ENCODE results near the gene AOPEP.
"Not testable (repeated sequence)": the region's sequence is repeated elsewhere in the genome, so short reads cannot be mapped to it uniquely, and the experiment has no call there.

AOPEP gene

DNA sequence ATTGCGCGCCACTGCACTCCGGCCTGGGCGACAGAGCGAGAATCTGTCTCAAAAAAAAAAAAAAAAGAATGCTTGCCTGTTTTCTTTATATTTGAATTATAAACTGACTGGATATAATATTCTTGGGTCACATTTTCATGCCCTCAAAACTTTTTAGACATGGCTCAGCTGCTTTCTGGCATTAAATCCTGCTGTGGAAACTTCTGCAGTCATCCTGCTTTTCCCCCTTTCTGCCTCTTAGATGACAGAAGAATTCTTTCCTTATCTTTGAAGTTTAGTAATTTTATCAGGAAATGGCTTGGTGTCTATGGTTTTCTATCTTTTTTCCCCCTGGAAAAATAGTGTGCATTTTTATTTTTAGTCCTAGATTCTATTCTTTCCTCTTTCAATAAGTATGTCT is 234.5 kb downstream of the AOPEP start:
- no peaks in the 10 kb centered on the region for H4K20me1 ChIP-seq (ENCODE audit: low read depth, low read length)
- H3K9ac ChIP-seq (ENCODE audit: low read length): no peak overlapping the region
- H3K36me3 ChIP-seq (ENCODE audit: low read length): no peaks in the 10 kb centered on the region
- no peaks in the 10 kb centered on the region for H3K9me2 ChIP-seq (replicated peaks; ENCODE audit: insufficient read depth, low read length)
- no peak overlapping the region for H2AFZ ChIP-seq (ENCODE audit: low read depth, low read length, severe bottlenecking)
- H3K4me2 ChIP-seq (ENCODE audit: low read depth, low read length, poor library complexity, severe bottlenecking): no peak overlapping the region
- no peaks in the 10 kb centered on the region for H3K79me2 ChIP-seq (ENCODE audit: insufficient read depth, low read length)
- H3K4me3 ChIP-seq (ENCODE audit: insufficient read depth, low read length, poor library complexity, severe bottlenecking): no peak overlapping the region
- H3F3A ChIP-seq (ENCODE audit: insufficient read depth): no peaks in the 10 kb centered on the region
- TF ChIP-seq EZH2phosphoT487 (conservative IDR thresholded peaks at IDR 0.05; ENCODE audit: low read length): no peak
- TF ChIP-seq, protein P1, sequence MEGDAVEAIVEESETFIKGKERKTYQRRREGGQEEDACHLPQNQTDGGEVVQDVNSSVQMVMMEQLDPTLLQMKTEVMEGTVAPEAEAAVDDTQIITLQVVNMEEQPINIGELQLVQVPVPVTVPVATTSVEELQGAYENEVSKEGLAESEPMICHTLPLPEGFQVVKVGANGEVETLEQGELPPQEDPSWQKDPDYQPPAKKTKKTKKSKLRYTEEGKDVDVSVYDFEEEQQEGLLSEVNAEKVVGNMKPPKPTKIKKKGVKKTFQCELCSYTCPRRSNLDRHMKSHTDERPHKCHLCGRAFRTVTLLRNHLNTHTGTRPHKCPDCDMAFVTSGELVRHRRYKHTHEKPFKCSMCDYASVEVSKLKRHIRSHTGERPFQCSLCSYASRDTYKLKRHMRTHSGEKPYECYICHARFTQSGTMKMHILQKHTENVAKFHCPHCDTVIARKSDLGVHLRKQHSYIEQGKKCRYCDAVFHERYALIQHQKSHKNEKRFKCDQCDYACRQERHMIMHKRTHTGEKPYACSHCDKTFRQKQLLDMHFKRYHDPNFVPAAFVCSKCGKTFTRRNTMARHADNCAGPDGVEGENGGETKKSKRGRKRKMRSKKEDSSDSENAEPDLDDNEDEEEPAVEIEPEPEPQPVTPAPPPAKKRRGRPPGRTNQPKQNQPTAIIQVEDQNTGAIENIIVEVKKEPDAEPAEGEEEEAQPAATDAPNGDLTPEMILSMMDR (IDR thresholded peaks at IDR 0.05; ENCODE audit: insufficient read depth, low read length, poor library complexity, severe bottlenecking): no peak
- H3K27me3 ChIP-seq (ENCODE audit: low read length): no peaks in the 10 kb centered on the region
- no peaks in the 10 kb centered on the region for H3K9me3 ChIP-seq (ENCODE audit: insufficient read depth, low read length)
- no peak overlapping the region for H3K27ac ChIP-seq (ENCODE audit: low read depth, low read length)

DNA sequence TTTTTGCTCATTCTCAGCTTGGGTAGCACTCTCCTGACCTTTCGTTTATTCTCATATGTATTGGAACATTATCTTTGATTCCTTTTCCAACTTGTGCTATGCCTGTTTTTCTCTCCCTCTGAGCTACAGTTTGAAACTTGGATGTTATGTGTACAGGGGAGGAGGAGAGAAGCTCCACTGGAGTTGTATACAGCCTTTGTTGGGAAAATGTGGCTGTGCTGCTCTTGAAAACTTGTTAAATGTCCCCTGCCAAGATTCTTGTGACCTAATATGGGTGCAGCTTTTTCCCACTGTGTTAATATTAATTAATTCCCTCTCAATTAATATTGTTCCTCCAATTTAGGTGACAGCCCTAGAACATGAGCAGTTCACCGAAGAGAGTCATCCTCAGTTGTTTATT is 235.4 kb downstream of the AOPEP start:
- H3K27me3 ChIP-seq (ENCODE audit: low read length): no peaks in the 10 kb centered on the region
- no peaks in the 10 kb centered on the region for H3K79me2 ChIP-seq (ENCODE audit: insufficient read depth, low read length)
- no peaks in the 10 kb centered on the region for H3K36me3 ChIP-seq (ENCODE audit: low read length)
- no peak overlapping the region for H3K4me3 ChIP-seq (ENCODE audit: insufficient read depth, low read length, poor library complexity, severe bottlenecking)
- H3K9ac ChIP-seq (ENCODE audit: low read length): no peak overlapping the region
- no peak overlapping the region for H2AFZ ChIP-seq (ENCODE audit: low read depth, low read length, severe bottlenecking)
- H3K9me3 ChIP-seq (ENCODE audit: insufficient read depth, low read length): no peaks in the 10 kb centered on the region
- H3K4me2 ChIP-seq (ENCODE audit: low read depth, low read length, poor library complexity, severe bottlenecking): no peak overlapping the region
- no peaks in the 10 kb centered on the region for H4K20me1 ChIP-seq (ENCODE audit: low read depth, low read length)
- H3F3A ChIP-seq (ENCODE audit: insufficient read depth): no peaks in the 10 kb centered on the region
- H3K27ac ChIP-seq (ENCODE audit: low read depth, low read length): no peak overlapping the region
- no peaks in the 10 kb centered on the region for H3K9me2 ChIP-seq (replicated peaks; ENCODE audit: insufficient read depth, low read length)
- TF ChIP-seq, protein P1 (IDR thresholded peaks at IDR 0.05; ENCODE audit: insufficient read depth, low read length, poor library complexity, severe bottlenecking): no peak
- no peak for TF ChIP-seq EZH2phosphoT487 (conservative IDR thresholded peaks at IDR 0.05; ENCODE audit: low read length)

DNA sequence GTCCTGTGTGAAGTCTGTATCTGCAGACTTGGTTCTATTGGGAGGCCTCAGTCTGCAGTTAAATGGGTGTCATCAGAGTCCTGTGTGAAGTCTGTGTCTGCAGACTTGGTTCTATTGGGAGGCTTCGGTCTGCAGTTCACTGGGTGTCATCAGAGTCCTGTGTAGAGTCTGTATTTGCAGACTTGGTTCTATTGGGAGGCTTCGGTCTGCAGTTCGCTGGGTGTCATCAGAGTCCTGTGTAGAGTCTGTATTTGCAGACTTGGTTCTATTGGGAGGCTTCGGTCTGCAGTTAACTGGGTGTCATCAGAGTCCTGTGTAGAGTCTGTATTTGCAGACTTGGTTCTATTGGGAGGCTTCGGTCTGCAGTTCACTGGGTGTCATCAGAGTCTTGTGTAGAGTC is 239.1 kb downstream of the AOPEP start:
- H3K27me3 ChIP-seq (ENCODE audit: low read length); H3K9me2 ChIP-seq (replicated peaks; ENCODE audit: insufficient read depth, low read length); H3K9ac ChIP-seq (ENCODE audit: low read length); H3K4me3 ChIP-seq (ENCODE audit: insufficient read depth, low read length, poor library complexity, severe bottlenecking); H2AFZ ChIP-seq (ENCODE audit: low read depth, low read length, severe bottlenecking); H4K20me1 ChIP-seq (ENCODE audit: low read depth, low read length); H3K27ac ChIP-seq (ENCODE audit: low read depth, low read length); H3K79me2 ChIP-seq (ENCODE audit: insufficient read depth, low read length); H3K9me3 ChIP-seq (ENCODE audit: insufficient read depth, low read length); H3F3A ChIP-seq (ENCODE audit: insufficient read depth); H3K4me2 ChIP-seq (ENCODE audit: low read depth, low read length, poor library complexity, severe bottlenecking); H3K36me3 ChIP-seq (ENCODE audit: low read length): not testable (repeated sequence)

DNA sequence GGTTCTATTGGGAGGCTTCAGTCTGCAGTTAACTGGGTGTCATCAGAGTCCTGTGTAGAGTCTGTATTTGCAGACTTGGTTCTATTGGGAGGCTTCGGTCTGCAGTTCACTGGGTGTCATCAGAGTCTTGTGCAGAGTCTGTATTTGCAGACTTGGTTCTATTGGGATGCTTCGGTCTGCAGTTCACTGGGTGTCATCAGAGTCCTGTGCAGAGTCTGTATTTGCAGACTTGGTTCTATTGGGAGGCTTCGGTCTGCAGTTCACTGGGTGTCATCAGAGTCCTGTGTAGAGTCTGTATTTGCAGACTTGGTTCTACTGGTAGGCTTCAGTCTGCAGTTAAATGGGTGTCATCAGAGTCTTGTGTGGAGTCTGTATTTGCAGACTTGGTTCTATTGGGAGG is 239.5 kb downstream of the AOPEP start:
- H3K27me3 ChIP-seq (ENCODE audit: low read length); H3K36me3 ChIP-seq (ENCODE audit: low read length); H3K9ac ChIP-seq (ENCODE audit: low read length); H3K27ac ChIP-seq (ENCODE audit: low read depth, low read length); H3K4me2 ChIP-seq (ENCODE audit: low read depth, low read length, poor library complexity, severe bottlenecking); H3K9me2 ChIP-seq (replicated peaks; ENCODE audit: insufficient read depth, low read length); H4K20me1 ChIP-seq (ENCODE audit: low read depth, low read length); H3K9me3 ChIP-seq (ENCODE audit: insufficient read depth, low read length); H3K79me2 ChIP-seq (ENCODE audit: insufficient read depth, low read length); H3K4me3 ChIP-seq (ENCODE audit: insufficient read depth, low read length, poor library complexity, severe bottlenecking); H2AFZ ChIP-seq (ENCODE audit: low read depth, low read length, severe bottlenecking); H3F3A ChIP-seq (ENCODE audit: insufficient read depth): not testable (repeated sequence)

All from SU-DHL-6 (cell line).